H9 (cell line): ENCODE results near the gene CLEC2D. TPM values are rescaled to one million over a fixed set of nuclear protein-coding genes. Genes with fewer than 3 reads are reported as not detected.

Experiments
- DNase-seq: peaks from one replicate; pipeline ENCODE4 v3.0.0-alpha.2; 2017
- H2AFZ ChIP-seq: one replicate; pipeline ENCODE4 v1.6.1; 2013; ENCODE audit warnings: mild to moderate bottlenecking, low read length, control low read depth, moderate library complexity
- H2AK5ac ChIP-seq: 2 replicates; pipeline ENCODE4 v1.6.1; 2013; ENCODE audit warnings: low read length, control low read depth, mixed read lengths; ENCODE audit not compliant: insufficient read length
- H2BK120ac ChIP-seq: one replicate; pipeline ENCODE4 v1.6.1; 2013; ENCODE audit warnings: low read depth, mild to moderate bottlenecking, low read length, control low read depth, inconsistent platforms; ENCODE audit not compliant: poor library complexity, severe bottlenecking
- H2BK12ac ChIP-seq: 2 replicates; pipeline ENCODE4 v1.6.1; 2013; ENCODE audit warnings: low read length, control low read depth, mixed read lengths, low read depth; ENCODE audit not compliant: insufficient read length
- H2BK15ac ChIP-seq: 2 replicates; pipeline ENCODE4 v1.6.1; 2013; ENCODE audit warnings: low read depth, low read length, control low read depth
- H2BK20ac ChIP-seq: one replicate; pipeline ENCODE4 v1.6.1; 2013; ENCODE audit warnings: low read depth, mild to moderate bottlenecking, low read length, control low read depth, inconsistent platforms; ENCODE audit not compliant: poor library complexity, severe bottlenecking
- H2BK5ac ChIP-seq: 2 replicates; pipeline ENCODE4 v1.6.1; 2013; ENCODE audit warnings: low read length, control low read depth, mixed read lengths; ENCODE audit not compliant: insufficient read length
- H3K14ac ChIP-seq: 2 replicates; pipeline ENCODE4 v1.6.1; 2013; ENCODE audit warnings: low read length, control low read depth; ENCODE audit not compliant: insufficient read depth
- H3K18ac ChIP-seq: 2 replicates; pipeline ENCODE4 v1.6.1; 2013; ENCODE audit warnings: low read depth, mild to moderate bottlenecking, mixed read lengths, low read length, control low read depth; ENCODE audit not compliant: insufficient read length
- H3K23ac ChIP-seq: 2 replicates; pipeline ENCODE4 v1.6.1; 2013; ENCODE audit warnings: low read length, control low read depth, mixed read lengths, low read depth; ENCODE audit not compliant: insufficient read length
- H3K23me2 ChIP-seq: 2 replicates; pipeline ENCODE4 v1.6.1; 2013; ENCODE audit warnings: low read depth, mild to moderate bottlenecking, mixed read lengths, low read length, control low read depth; ENCODE audit not compliant: insufficient read length, poor library complexity, severe bottlenecking
- H3K27ac ChIP-seq: 2 replicates; pipeline ENCODE4 v1.5.1; 2013; ENCODE audit warnings: low read length, control low read depth, mixed read lengths, low read depth; ENCODE audit not compliant: insufficient read length
- H3K27me3 ChIP-seq: 2 replicates; pipeline ENCODE4 v1.6.1; 2013; ENCODE audit warnings: low read length, control low read depth, inconsistent platforms; ENCODE audit not compliant: insufficient read depth
- H3K4ac ChIP-seq: 2 replicates; pipeline ENCODE4 v1.6.1; 2013; ENCODE audit warnings: low read depth, mild to moderate bottlenecking, control low read depth, inconsistent platforms, low read length, moderate library complexity
- H3K4me1 ChIP-seq: 2 replicates; pipeline ENCODE4 v1.6.1; 2013; ENCODE audit warnings: low read length, control low read depth, inconsistent platforms; ENCODE audit not compliant: insufficient read depth
- H3K4me2 ChIP-seq: 2 replicates; pipeline ENCODE4 v1.6.1; 2013; ENCODE audit warnings: low read length, control low read depth, mixed read lengths; ENCODE audit not compliant: insufficient read length, insufficient read depth
- H3K56ac ChIP-seq: 2 replicates; pipeline ENCODE4 v1.6.1; 2013; ENCODE audit warnings: low read depth, mild to moderate bottlenecking, mixed read lengths, low read length, control low read depth; ENCODE audit not compliant: insufficient read length
- H3K79me1 ChIP-seq: 2 replicates; pipeline ENCODE4 v1.6.1; 2013; ENCODE audit warnings: low read depth, mild to moderate bottlenecking, moderate library complexity, low read length, control low read depth, inconsistent platforms; ENCODE audit not compliant: insufficient read depth, poor library complexity, severe bottlenecking
- H3K79me2 ChIP-seq: 2 replicates; pipeline ENCODE4 v1.6.1; 2013; ENCODE audit warnings: low read length, control low read depth, inconsistent platforms; ENCODE audit not compliant: insufficient read depth
- H3K9ac ChIP-seq: 2 replicates; pipeline ENCODE4 v1.6.1; 2013; ENCODE audit warnings: low read length, control low read depth, mixed read lengths; ENCODE audit not compliant: insufficient read length; ENCODE audit errors: extremely low read depth
- H3K9me3 ChIP-seq: one replicate; pipeline ENCODE4 v1.6.1; 2013; ENCODE audit warnings: low read depth, low read length, inconsistent platforms; ENCODE audit not compliant: control insufficient read depth
- H3T11ph ChIP-seq: one replicate; pipeline ENCODE4 v1.6.1; 2013; ENCODE audit warnings: mild to moderate bottlenecking, low read length, control low read depth, inconsistent platforms
- H4K20me1 ChIP-seq: one replicate; pipeline ENCODE4 v1.6.1; 2013; ENCODE audit not compliant: control insufficient read depth, insufficient read length, insufficient read depth
- H4K5ac ChIP-seq: 2 replicates; pipeline ENCODE4 v1.6.1; 2013; ENCODE audit warnings: low read depth, mild to moderate bottlenecking, mixed read lengths, low read length, control low read depth; ENCODE audit not compliant: insufficient read length
- H4K8ac ChIP-seq: replicated peaks from 2 replicates; pipeline ENCODE4 v1.6.1; 2013; ENCODE audit warnings: low read length, control low read depth, mixed read lengths, low read depth; ENCODE audit not compliant: insufficient read length
- H4K91ac ChIP-seq: 2 replicates; pipeline ENCODE4 v1.6.1; 2013; ENCODE audit warnings: low read depth, mild to moderate bottlenecking, moderate library complexity, mixed read lengths, low read length, control low read depth; ENCODE audit not compliant: insufficient read length
- H3K27ac Mint-ChIP-seq, 3 experiments: 2 replicates in 2 of 3; 3 replicates in 1 of 3; pipeline ENCODE4 v1.8.0; 2020 to 2021; ENCODE audit warnings: mixed read lengths in 3 of 3, mild to moderate bottlenecking in 1 of 3, moderate library complexity in 1 of 3
- H3K27me3 Mint-ChIP-seq: 2 replicates; pipeline ENCODE4 v1.8.0; 2021; ENCODE audit warnings: low read depth, mild to moderate bottlenecking, moderate library complexity, mixed read lengths
- H3K36me3 Mint-ChIP-seq, 3 experiments: 2 replicates in 2 of 3; 3 replicates in 1 of 3; pipeline ENCODE4 v1.8.0; 2020 to 2021; ENCODE audit warnings: low read depth in 3 of 3, mixed read lengths in 3 of 3; ENCODE audit not compliant: insufficient read depth in 1 of 3
- H3K4me1 Mint-ChIP-seq, 2 experiments: 2 replicates each; pipeline ENCODE4 v1.8.0; 2020; ENCODE audit warnings: mixed read lengths in 2 of 2
- H3K4me3 Mint-ChIP-seq, 2 experiments: 2 replicates in 1 of 2; 3 replicates in 1 of 2; pipeline ENCODE4 v1.8.0; 2020 to 2021; ENCODE audit warnings: mild to moderate bottlenecking in 2 of 2, mixed read lengths in 2 of 2, moderate library complexity in 1 of 2
- H3K9me3 Mint-ChIP-seq, 2 experiments: 2 replicates in 1 of 2; 3 replicates in 1 of 2; pipeline ENCODE4 v1.8.0; 2020; ENCODE audit warnings: mild to moderate bottlenecking in 2 of 2, mixed read lengths in 2 of 2, moderate library complexity in 1 of 2
- CTCF ChIP-seq: fragments of 200-600 bp; sonication (generic); conservative IDR thresholded peaks from 3 replicates; pipeline ENCODE4 v1.8.0; 2021; ENCODE audit warnings: antibody characterized with exemption, mild to moderate bottlenecking
- total RNA-seq: library from RNA; stranded (reverse); gene quantifications from 2 replicates; pipeline ENCODE4 v1.2.1, GENCODE V29; 2021

The CLEC2D gene
- total RNA-seq, 1 experiment from 2014 or later = 2.1 TPM

GRCh38 chr12:9707356-9707755 lies 37.8 kb downstream of the CLEC2D start:
- H3K27ac ChIP-seq = no peak overlapping the region
- no peak for DNase-seq
- H4K8ac ChIP-seq = no peak overlapping the region
- Mint-ChIP-seq H3K9me3 (peaks cover 18 to 19% of the 10 kb centered on the region in 2 experiments; a peak in 4 of 5 replicates), H3K4me3 (no peak overlapping the region), H3K36me3 (peaks cover 0 to 10% (median 5%) of the 10 kb centered on the region in 3 experiments; a peak in 4 of 7 replicates), H3K27me3 (no peaks in the 10 kb centered on the region), H3K27ac (no peak overlapping the region), H3K4me1 (peaks cover 4 to 9% of the 10 kb centered on the region in 2 experiments; a peak in 3 of 4 replicates)
- no peak overlapping the region for H3K18ac ChIP-seq
- no peaks in the 10 kb centered on the region for H3K4me1 ChIP-seq
- H3K27me3 ChIP-seq = no peaks in the 10 kb centered on the region
- no peaks in the 10 kb centered on the region for H3K79me2 ChIP-seq
- H3K9ac ChIP-seq = no peak overlapping the region
- no peaks in the 10 kb centered on the region for H4K20me1 ChIP-seq
- no peak overlapping the region for H3K4ac ChIP-seq
- no peak overlapping the region for H3K23ac ChIP-seq
- H3K23me2 ChIP-seq = no peaks in the 10 kb centered on the region
- H2BK12ac ChIP-seq = no peak overlapping the region
- no peak overlapping the region for H2BK120ac ChIP-seq
- no peak overlapping the region for H2BK15ac ChIP-seq
- TF ChIP-seq CTCF = no peak
- no peaks in the 10 kb centered on the region for H3K9me3 ChIP-seq
- no peak overlapping the region for H2AK5ac ChIP-seq
- H4K91ac ChIP-seq = no peak overlapping the region
- no peak overlapping the region for H3K56ac ChIP-seq
- H4K5ac ChIP-seq = no peak overlapping the region
- H2BK20ac ChIP-seq = no peak overlapping the region
- no peak overlapping the region for H3T11ph ChIP-seq
- no peak overlapping the region for H3K14ac ChIP-seq
- H2AFZ ChIP-seq = no peak overlapping the region
- no peaks in the 10 kb centered on the region for H3K79me1 ChIP-seq
- H2BK5ac ChIP-seq = no peak overlapping the region
- H3K4me2 ChIP-seq = no peak overlapping the region
